NB4 (cell line): ENCODE results near the gene MYO16.
A peak's percentile ranks its signal among the peaks of the same experiment; 100 is the strongest.

Experiments used
- DNase-seq: peaks from one replicate; pipeline ENCODE4 v3.0.0; 2010; ENCODE audit warnings: low read depth
- H3K4me3 ChIP-seq: one replicate; pipeline ENCODE4 v1.5.1; 2011; ENCODE audit warnings: mild to moderate bottlenecking, low read depth, low read length, moderate library complexity
- CTCF ChIP-seq: IDR thresholded peaks from one replicate; pipeline ENCODE4 v1.5.1; 2012; ENCODE audit warnings: low read depth, low read length
- MAX ChIP-seq: IDR thresholded peaks from 2 replicates; pipeline ENCODE4 v1.6.1; 2011; ENCODE audit warnings: low read depth, low read length
- MYC ChIP-seq: IDR thresholded peaks from 2 replicates; pipeline ENCODE4 v1.6.1; 2011; ENCODE audit warnings: low read depth, low read length
- POLR2A ChIP-seq: IDR thresholded peaks from 2 replicates; pipeline ENCODE4 v1.6.1; 2011; ENCODE audit warnings: mild to moderate bottlenecking; ENCODE audit not compliant: insufficient read length; ENCODE audit errors: extremely low read depth

MYO16 gene

GRCh38 chr13:109207622-109208021 lies 578.2 kb downstream of the MYO16 start:
- no peak overlapping the region for H3K4me3 ChIP-seq
- no peak for TF ChIP-seq MAX
- DNase-seq = peak; percentile 32

- no peak overlapping the region for H3K4me3 ChIP-seq
- DNase-seq = no peak
- peak; percentile 64; the same call in 1 of the 2 replicates for TF ChIP-seq MAX
- TF ChIP-seq MYC = no peak
These were observed 579.1 kb downstream of the MYO16 start for GRCh38 chr13:109208522-109208921.

- no peak for DNase-seq
- no peak for TF ChIP-seq MYC
- TF ChIP-seq POLR2A = no peak
- TF ChIP-seq CTCF = no peak
- TF ChIP-seq MAX = no peak
- H3K4me3 ChIP-seq = no peak overlapping the region
These were observed 580.1 kb downstream of the MYO16 start for GRCh38 chr13:109209526-109209925.

- no peak for TF ChIP-seq MAX
- TF ChIP-seq MYC = no peak
- TF ChIP-seq CTCF = no peak
- no peak for TF ChIP-seq POLR2A
- DNase-seq = no peak
- H3K4me3 ChIP-seq = no peak overlapping the region
These were observed 582.2 kb downstream of the MYO16 start for GRCh38 chr13:109211616-109212015.

GRCh38 chr13:109212650-109213049 lies 583.2 kb downstream of the MYO16 start:
- no peak overlapping the region for H3K4me3 ChIP-seq
- DNase-seq = peak; percentile 31
- no peak for TF ChIP-seq MAX
- TF ChIP-seq POLR2A = no peak
- no peak for TF ChIP-seq MYC
- TF ChIP-seq CTCF = no peak

- no peak for DNase-seq
- TF ChIP-seq MYC = no peak
- no peak for TF ChIP-seq POLR2A
- TF ChIP-seq MAX = no peak
- TF ChIP-seq CTCF = no peak
- no peak overlapping the region for H3K4me3 ChIP-seq
These were observed 584.3 kb downstream of the MYO16 start for GRCh38 chr13:109213714-109214113.

GRCh38 chr13:109214393-109214792 lies 585.0 kb downstream of the MYO16 start:
- no peak for DNase-seq
- TF ChIP-seq CTCF (no peak), MAX (no peak), POLR2A (no peak), MYC (no peak)
- no peak overlapping the region for H3K4me3 ChIP-seq
